GM12891 (cell line): ENCODE data around the gene SPR.

Source experiments
- POLR2A ChIP-seq: IDR thresholded peaks from 2 replicates; pipeline ENCODE4 v1.6.1; 2011; ENCODE audit warnings: low read depth, low read length, control low read depth
- POLR2AphosphoS5 ChIP-seq: IDR thresholded peaks from 2 replicates; pipeline ENCODE4 v1.6.1; 2011; ENCODE audit warnings: low read depth, low read length, control low read depth

- TF ChIP-seq POLR2AphosphoS5 (no peak), POLR2A (no peak)
These were observed 34.6 kb downstream of the SPR start for GRCh38 chr2:72921853-72922252.
